Sigmoid colon (tissue), 7 donors: ENCODE results near the gene PSMF1. TPM values are rescaled to one million over a fixed set of nuclear protein-coding genes. Genes with fewer than 3 reads are reported as not detected.

Experiments used
- DNase-seq: peaks from one replicate; pipeline ENCODE4 v3.0.0-alpha.2; 2019
- H3K27ac ChIP-seq, 4 donors: fragments of 200-600 bp; sonication (generic); one replicate each; pipeline ENCODE4 v1.5.1; 2016 to 2019; ENCODE audit warnings: mild to moderate bottlenecking in 1 of 4
- H3K27me3 ChIP-seq, 3 donors: fragments of 200-600 bp; sonication (generic); one replicate each; pipeline ENCODE4 v1.5.1; 2019; ENCODE audit warnings: mild to moderate bottlenecking in 1 of 3
- H3K36me3 ChIP-seq, 4 donors: fragments of 200-600 bp; sonication (generic); one replicate each; pipeline ENCODE4 v1.5.1; 2016 to 2019
- H3K4me1 ChIP-seq, 4 donors: fragments of 200-600 bp; sonication (generic); one replicate each; pipeline ENCODE4 v1.5.1; 2017 to 2019
- H3K4me3 ChIP-seq, 4 donors: fragments of 200-600 bp; sonication (generic); one replicate each; pipeline ENCODE4 v1.5.1; 2017 to 2019; ENCODE audit warnings: mild to moderate bottlenecking in 2 of 4, moderate library complexity in 1 of 4
- H3K9me3 ChIP-seq, 4 donors: fragments of 200-600 bp in 3 of 4; sonication (generic) in 3 of 4; one replicate each; pipeline versions ENCODE4 v1.5.1 to v1.6.1; 2013 to 2019
- CTCF ChIP-seq, 4 experiments: fragments of 450-650 bp in 3 of 4; fragments of 200-600 bp in 1 of 4; IDR thresholded peaks; one replicate each; pipeline ENCODE4 v1.5.1; 2016 to 2019; ENCODE audit warnings: antibody characterized with exemption in 4 of 4, mild to moderate bottlenecking in 3 of 4, moderate library complexity in 2 of 4
- EP300 ChIP-seq, 4 donors: sonication (generic); formaldehyde crosslinking; IDR thresholded peaks; one replicate each; pipeline ENCODE4 v1.6.1; 2017; ENCODE audit warnings: antibody characterized with exemption in 4 of 4
- POLR2A ChIP-seq, 2 donors: fragments of 450-650 bp; IDR thresholded peaks; one replicate each; pipeline ENCODE4 v1.6.1; 2016; ENCODE audit warnings: antibody characterized with exemption in 2 of 2, mild to moderate bottlenecking in 2 of 2, moderate library complexity in 2 of 2
- POLR2AphosphoS5 ChIP-seq, 4 donors: sonication (generic); formaldehyde crosslinking; IDR thresholded peaks; one replicate each; pipeline ENCODE4 v1.6.1; 2017; ENCODE audit warnings: antibody characterized with exemption in 4 of 4
- WGBS, 2 donors: extraction: QIAGEN DNeasy Blood & Tissue Kit; methylation state at CpG; one replicate each; pipeline ENCODE4 v1.1.7; 2013; 5-methylcytosine and 5-hydroxymethylcytosine counted together
- intact Hi-C: fragments of 100-400 bp; cut with DNase I; formaldehyde crosslinking; loops from one replicate; pipeline ENCODE4 v1.15.1; 2023
- polyA plus RNA-seq, 3 donors: library from polyadenylated mRNA; stranded (reverse); fragments of 200-250 nt; gene quantifications; one replicate each; pipeline ENCODE4 v1.2.3, GENCODE V29; 2013
- total RNA-seq, 4 donors: library from RNA; depleted of rRNA; stranded (reverse); fragments of >200 nt; gene quantifications; one replicate each; pipeline ENCODE4 v1.1.0, GENCODE V29; 2016
- donor health status: healthy with polysubstance abuse.
- donor health status: Bipolar disorder and iron deficiency.
- donor health status: healthy.

PSMF1 gene
- total and polyA plus RNA-seq, 7 donors, result 47.2 to 148 (median 74.7) TPM

DNA sequence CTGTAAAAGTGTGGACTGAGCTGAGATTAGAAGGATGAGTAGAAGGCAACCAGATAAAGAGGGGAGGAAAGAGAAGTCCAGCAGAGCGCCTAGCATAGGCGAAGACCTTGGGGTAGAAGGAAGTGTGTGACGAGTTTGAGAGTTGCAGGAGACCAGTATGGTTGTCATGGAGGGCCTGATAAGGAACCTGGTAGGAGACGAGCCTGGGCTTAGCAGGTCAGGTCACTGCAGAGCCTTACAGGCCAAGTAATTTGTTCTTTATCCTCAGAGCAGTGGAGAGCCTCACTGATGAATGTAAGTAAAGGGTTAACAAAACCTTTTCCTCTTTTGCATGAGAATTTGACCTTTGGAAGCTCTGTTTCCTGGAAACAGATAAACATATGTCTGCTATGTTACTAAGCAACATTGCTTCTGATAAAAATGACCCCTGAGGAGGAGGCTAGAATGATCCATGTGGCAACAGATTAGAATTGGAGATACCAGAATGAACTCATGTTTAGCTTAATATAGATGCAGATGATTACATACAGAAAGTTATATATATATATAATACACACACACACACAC, 69.3 kb downstream of the PSMF1 start:
- WGBS, 2 donors, result 49 to 57% methylated on average over 4 of the region's 4 CpGs
- H3K27ac ChIP-seq, result no peak overlapping the region
- no peaks in the 10 kb centered on the region for H3K36me3 ChIP-seq
- intact Hi-C loops, result no loop called here
- no peak for DNase-seq
- H3K27me3 ChIP-seq, result peaks cover 26 to 43% (median 30%) of the 10 kb centered on the region in 3 donors
- TF ChIP-seq EP300 (IDR thresholded peaks at IDR 0.05), result no peak
- TF ChIP-seq POLR2AphosphoS5 (IDR thresholded peaks at IDR 0.05), result no peak
- no peak for TF ChIP-seq CTCF (IDR thresholded peaks at IDR 0.05)
- no peak for TF ChIP-seq POLR2A (IDR thresholded peaks at IDR 0.05)
- peaks cover 0 to 16% (median 14%) of the 10 kb centered on the region in 4 donors for H3K4me1 ChIP-seq
- H3K4me3 ChIP-seq, result no peak overlapping the region
- H3K9me3 ChIP-seq, result no peaks in the 10 kb centered on the region

GRCh38 chr20:1188347-1188746, 69.9 kb downstream of the PSMF1 start:
- TF ChIP-seq POLR2A (IDR thresholded peaks at IDR 0.05), result no peak
- no peak for TF ChIP-seq EP300 (IDR thresholded peaks at IDR 0.05)
- TF ChIP-seq POLR2AphosphoS5 (IDR thresholded peaks at IDR 0.05), result no peak
- no peak for TF ChIP-seq CTCF (IDR thresholded peaks at IDR 0.05)
- Histone ChIP-seq H3K27ac (no peak overlapping the region), H3K27me3 (peaks cover 26 to 40% (median 30%) of the 10 kb centered on the region in 3 donors), H3K9me3 (no peaks in the 10 kb centered on the region), H3K36me3 (no peaks in the 10 kb centered on the region), H3K4me3 (no peak overlapping the region), H3K4me1 (peaks cover 0 to 16% (median 14%) of the 10 kb centered on the region in 4 donors)
- 90 to 97% methylated on average over 1 of the region's 1 CpG for WGBS, 2 donors
- intact Hi-C loops, result no loop called here
- no peak for DNase-seq

- intact Hi-C loops, result no loop called here
- H3K4me3 ChIP-seq, result no peak overlapping the region
- peaks cover 0 to 11% (median 11%) of the 10 kb centered on the region in 4 donors for H3K4me1 ChIP-seq
- 61 to 84% methylated on average over 1 of the region's 1 CpG for WGBS, 2 donors
- no peak overlapping the region for H3K27ac ChIP-seq
- no peaks in the 10 kb centered on the region for H3K36me3 ChIP-seq
- DNase-seq, result no peak
- H3K9me3 ChIP-seq, result no peaks in the 10 kb centered on the region
- peaks cover 20 to 25% (median 20%) of the 10 kb centered on the region in 3 donors for H3K27me3 ChIP-seq
- TF ChIP-seq POLR2A (IDR thresholded peaks at IDR 0.05) (no peak), CTCF (IDR thresholded peaks at IDR 0.05) (no peak), POLR2AphosphoS5 (IDR thresholded peaks at IDR 0.05) (no peak), EP300 (IDR thresholded peaks at IDR 0.05) (no peak)
These were observed 71.4 kb downstream of the PSMF1 start for GRCh38 chr20:1189827-1190226.

GRCh38 chr20:1190847-1191246, 72.4 kb downstream of the PSMF1 start:
- Histone ChIP-seq H3K27ac (no peak overlapping the region), H3K4me1 (peaks cover 0 to 1% (median 1%) of the 10 kb centered on the region in 4 donors), H3K36me3 (no peaks in the 10 kb centered on the region), H3K27me3 (peaks cover 10 to 15% (median 12%) of the 10 kb centered on the region in 3 donors), H3K4me3 (no peak overlapping the region), H3K9me3 (no peaks in the 10 kb centered on the region)
- WGBS, 2 donors, result 92% methylated on average over 3 of the region's 3 CpGs
- no peak for DNase-seq
- TF ChIP-seq EP300 (IDR thresholded peaks at IDR 0.05) (no peak), POLR2A (IDR thresholded peaks at IDR 0.05) (no peak), CTCF (IDR thresholded peaks at IDR 0.05) (no peak), POLR2AphosphoS5 (IDR thresholded peaks at IDR 0.05) (no peak)
- intact Hi-C loops, result no loop called here

GRCh38 chr20:1191299-1191698, 72.9 kb downstream of the PSMF1 start:
- peaks cover 6 to 11% (median 7%) of the 10 kb centered on the region in 3 donors for H3K27me3 ChIP-seq
- no peaks in the 10 kb centered on the region for H3K9me3 ChIP-seq
- no peak for TF ChIP-seq POLR2A (IDR thresholded peaks at IDR 0.05)
- TF ChIP-seq EP300 (IDR thresholded peaks at IDR 0.05), result no peak
- TF ChIP-seq POLR2AphosphoS5 (IDR thresholded peaks at IDR 0.05), result no peak
- no peak for TF ChIP-seq CTCF (IDR thresholded peaks at IDR 0.05)
- H3K4me3 ChIP-seq, result no peak overlapping the region
- intact Hi-C loops, result no loop called here
- no peaks in the 10 kb centered on the region for H3K4me1 ChIP-seq
- 86 to 92% methylated on average over 3 of the region's 3 CpGs for WGBS, 2 donors
- DNase-seq, result no peak
- H3K27ac ChIP-seq, result no peak overlapping the region
- no peaks in the 10 kb centered on the region for H3K36me3 ChIP-seq
